HG02885 (cell line): ENCODE measurements around the gene S100A8.

Experiments used
- ATAC-seq: cut with Tn5 transposase; IDR thresholded peaks from one replicate; pipeline ENCODE4 v1.9.1; 2021; ENCODE audit warnings: mild to moderate bottlenecking; ENCODE audit not compliant: unreplicated experiment, poor library complexity

The S100A8 gene

DNA sequence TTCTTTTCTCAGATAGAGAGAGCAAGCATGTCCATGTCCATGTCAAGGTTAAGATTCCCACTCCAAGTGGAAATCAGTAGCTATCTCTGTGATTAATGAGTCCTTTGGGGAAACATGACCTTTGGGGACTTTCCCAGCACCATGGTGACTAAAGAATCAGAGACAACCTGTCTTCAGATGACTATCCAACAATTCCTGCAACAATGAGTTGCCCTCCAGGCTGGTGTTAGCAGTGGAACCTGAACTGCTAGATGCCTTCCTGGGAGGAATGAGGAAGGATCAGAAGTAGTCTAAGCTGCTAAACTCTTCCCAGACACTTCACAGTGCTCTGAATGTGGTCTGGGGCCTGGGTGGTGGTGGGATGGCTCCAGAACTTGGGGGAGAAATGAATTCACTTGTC, 26.7 kb downstream of the S100A8 start:
- no peak for ATAC-seq

- no peak for ATAC-seq
These were observed 27.2 kb downstream of the S100A8 start for GRCh38 chr1:153363641-153364040.

DNA sequence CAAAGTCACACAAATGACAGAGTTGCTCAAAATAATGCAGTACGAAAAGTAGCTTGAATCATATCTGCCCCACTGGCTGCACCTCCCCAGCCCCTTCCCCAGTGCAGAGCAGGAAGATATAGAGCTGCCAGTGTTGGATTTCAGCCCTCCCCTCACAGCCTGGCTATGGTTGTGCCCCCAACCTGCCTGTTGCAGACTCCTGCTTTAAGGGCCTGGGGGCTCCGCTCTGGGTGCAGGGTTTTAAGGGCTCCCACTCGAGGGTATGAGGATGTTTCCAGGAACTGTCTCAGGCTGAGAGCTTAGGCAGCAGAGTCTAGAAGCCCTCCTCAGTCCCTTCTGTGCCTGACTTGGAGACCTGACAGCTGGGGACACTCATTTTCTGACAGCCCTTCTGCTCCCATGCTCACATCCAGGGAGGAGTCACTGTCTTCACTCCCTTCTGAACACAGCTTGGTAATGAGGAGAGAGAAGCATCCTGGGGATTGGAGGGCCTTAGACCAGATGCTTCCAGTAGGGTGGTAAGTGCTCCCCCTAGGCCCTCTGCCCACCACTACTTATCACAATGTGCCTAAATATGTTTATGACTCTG, 28.6 kb downstream of the S100A8 start:
- ATAC-seq = no peak

GRCh38 chr1:153361480-153362109, 29.3 kb downstream of the S100A8 start:
- ATAC-seq = no peak

DNA sequence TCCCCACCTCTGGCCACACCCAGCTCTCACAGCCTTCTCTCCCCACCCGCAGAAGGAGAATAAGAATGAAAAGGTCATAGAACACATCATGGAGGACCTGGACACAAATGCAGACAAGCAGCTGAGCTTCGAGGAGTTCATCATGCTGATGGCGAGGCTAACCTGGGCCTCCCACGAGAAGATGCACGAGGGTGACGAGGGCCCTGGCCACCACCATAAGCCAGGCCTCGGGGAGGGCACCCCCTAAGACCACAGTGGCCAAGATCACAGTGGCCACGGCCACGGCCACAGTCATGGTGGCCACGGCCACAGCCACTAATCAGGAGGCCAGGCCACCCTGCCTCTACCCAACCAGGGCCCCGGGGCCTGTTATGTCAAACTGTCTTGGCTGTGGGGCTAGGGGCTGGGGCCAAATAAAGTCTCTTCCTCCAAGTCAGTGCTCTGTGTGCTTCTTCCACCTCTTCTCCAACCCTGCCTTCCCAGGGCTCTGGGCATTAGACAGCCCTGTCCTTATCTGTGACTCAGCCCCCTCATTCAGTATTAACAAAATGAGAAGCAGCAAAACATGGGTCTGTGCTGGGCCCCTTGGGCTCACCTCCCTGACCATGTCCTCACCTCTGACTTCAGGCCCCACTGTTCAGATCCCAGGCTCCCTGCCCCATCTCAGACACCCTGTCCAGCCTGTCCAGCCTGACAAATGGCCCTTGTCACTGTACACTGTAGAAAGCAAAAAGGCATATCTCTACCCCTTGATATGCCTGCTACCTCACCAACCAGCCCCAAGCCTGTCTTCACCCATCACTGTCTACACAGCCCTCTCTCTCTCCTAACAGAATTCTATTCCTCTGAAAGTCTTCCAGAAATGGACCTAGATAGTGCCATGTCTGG, 30.0 kb downstream of the S100A8 start:
- ATAC-seq = no peak

GRCh38 chr1:153360190-153360589, 30.7 kb downstream of the S100A8 start:
- ATAC-seq = no peak

DNA sequence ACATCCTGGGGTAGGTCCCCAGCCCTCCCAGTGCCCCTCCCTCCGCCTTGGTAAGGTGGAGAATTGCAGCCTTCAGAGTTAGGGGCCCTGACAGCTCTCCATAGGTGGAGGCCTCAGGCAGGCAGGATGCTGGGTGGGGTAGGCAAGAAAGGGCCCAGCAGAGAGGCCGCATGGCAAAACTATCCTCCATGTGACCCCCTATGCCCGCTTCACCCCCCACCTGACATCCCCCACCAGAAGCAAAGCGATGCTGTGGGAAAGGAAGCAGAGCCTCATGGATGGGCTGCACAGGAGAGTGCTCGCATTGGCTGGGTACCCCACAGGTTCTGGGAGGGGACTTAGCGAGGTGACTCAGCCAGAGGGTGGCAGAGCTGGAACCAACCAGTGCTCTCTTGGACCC, 31.6 kb downstream of the S100A8 start:
- no peak for ATAC-seq

GRCh38 chr1:153358691-153358975, 32.2 kb downstream of the S100A8 start:
- no peak for ATAC-seq

DNA sequence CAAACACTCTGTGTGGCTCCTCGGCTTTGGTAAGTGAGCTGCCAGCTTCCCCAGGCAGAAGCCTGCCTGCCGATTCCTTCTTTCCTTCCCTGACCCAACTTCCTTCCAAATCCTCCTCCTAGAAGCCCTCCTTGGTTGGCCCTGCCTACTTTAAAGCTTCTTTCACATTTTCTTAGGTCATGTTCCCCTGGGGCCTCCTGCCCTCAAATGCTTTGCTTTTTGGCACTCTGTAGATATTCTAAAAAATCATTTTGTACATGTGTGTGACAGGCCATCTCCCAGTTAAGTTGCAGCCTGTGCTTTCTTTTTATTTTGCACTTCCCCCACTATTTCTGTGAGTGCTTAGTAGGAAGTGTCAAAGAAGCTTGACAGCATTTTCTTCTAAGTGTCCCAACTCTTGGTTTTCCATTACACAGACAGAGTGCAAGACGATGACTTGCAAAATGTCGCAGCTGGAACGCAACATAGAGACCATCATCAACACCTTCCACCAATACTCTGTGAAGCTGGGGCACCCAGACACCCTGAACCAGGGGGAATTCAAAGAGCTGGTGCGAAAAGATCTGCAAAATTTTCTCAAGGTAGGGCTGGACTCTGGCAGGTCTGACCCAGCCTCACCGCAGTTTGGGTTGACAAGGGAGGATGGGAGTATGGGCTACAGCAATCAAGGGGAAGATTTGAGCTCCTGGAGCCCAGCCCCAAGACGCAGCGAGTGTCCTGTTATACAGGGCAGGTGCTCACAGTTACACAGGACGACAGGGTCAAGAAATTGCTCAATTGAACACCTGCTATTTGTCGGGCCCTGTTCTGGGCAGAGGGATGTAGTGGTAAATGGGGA, 32.8 kb downstream of the S100A8 start, which contains the start of gene S100A9:
S100A9 (plus strand) TSS at position 2 of the 838 bp plus-strand sequence; CDS start at position 432, 430 bp downstream.
- ATAC-seq = no peak

- ATAC-seq = no peak
These were observed 33.6 kb downstream of the S100A8 start for GRCh38 chr1:153357076-153357852.

DNA sequence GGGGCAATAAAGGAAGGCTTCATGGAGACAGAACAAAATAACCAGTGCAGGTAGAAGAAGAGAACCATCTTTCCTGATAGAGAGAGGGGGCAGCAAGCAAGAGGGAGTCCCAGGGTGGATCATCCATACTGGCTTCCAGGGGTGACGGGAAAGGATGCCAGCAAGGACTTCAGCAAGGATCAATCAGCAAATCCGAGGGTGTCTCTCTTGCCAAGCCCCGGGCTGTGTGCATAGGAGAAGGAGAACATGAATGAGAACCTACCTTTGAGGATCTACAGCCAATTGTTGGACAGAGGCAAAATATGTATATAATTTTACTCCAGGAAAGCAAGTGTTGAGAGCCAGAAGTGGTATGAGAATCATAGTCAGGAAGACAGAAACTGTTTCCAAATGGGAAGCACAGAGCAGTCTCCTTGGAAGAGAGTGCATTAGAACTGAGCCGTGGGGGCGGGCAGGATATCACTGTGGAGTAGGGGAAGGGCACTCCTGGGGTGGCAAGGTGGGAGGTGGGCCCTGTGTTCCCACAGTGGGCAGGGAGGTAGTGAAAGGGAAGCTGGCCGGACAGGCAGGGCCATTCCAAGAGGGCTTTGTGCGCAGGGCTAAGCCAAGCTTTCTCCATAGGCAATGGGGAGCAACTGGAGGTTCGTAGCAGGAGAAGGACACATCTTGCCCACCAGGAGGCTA, 34.3 kb downstream of the S100A8 start:
- no peak for ATAC-seq

DNA sequence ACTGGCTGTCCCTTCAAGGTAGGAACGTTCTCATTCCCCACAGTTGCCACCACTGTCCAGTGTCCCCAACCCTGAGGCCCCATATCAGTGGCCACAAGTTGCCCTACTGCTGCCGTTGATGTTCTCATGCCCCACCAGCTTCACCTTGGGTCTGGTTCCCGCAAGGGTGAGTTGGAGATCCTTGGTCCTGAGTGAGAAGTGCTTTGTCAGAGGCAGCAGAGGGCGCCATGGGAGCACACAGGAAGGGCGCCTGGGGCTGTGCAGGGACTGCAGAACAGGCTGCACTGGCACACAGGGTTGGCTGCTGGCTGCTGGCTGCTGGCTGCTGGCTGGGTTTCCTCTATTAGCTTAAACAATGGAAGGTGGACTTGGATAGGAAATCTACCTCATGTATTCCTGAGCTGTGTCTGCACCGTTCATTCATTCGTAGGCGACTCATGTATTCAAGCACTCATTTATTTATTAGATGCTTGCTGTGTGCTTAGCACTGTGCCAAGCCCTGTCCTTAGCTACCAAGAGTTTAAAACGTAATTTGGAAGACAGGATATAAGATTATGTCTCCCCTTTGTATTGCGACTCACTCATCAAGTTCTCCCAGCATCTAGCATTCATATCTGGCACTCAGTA, 35.3 kb downstream of the S100A8 start:
- no peak for ATAC-seq

DNA sequence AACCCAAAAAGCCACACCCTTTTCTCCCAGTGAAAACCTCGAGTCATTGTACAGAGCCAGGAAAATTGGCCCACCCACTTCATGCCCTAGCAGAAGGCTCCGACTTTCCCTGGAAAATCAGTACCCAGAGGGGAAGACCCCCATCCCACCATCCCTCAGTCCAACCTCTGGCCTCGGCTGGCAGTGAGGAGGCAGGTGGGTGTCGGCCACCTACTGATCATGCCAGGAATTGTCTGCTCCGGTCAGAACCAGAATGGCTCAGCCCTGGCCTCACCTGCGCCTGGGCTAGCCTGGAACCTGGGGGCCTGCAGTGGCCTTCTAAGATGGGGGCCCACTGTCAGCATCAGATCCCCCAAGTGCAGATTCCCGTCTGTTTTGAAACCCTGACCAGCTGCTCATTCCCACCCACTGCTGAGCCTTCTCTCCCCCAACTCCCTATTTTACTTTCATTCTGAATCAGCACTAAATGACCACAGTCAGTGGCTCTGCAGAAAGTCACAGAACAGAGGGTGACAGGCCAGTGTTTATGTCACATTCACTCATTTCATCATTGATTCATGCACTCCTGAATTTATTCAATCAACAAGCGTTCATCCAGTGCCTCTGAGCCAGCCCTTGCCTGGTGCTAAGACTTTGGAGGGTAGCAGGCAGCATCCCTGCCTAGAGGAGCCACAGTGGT, 36.2 kb downstream of the S100A8 start:
- no peak for ATAC-seq

DNA sequence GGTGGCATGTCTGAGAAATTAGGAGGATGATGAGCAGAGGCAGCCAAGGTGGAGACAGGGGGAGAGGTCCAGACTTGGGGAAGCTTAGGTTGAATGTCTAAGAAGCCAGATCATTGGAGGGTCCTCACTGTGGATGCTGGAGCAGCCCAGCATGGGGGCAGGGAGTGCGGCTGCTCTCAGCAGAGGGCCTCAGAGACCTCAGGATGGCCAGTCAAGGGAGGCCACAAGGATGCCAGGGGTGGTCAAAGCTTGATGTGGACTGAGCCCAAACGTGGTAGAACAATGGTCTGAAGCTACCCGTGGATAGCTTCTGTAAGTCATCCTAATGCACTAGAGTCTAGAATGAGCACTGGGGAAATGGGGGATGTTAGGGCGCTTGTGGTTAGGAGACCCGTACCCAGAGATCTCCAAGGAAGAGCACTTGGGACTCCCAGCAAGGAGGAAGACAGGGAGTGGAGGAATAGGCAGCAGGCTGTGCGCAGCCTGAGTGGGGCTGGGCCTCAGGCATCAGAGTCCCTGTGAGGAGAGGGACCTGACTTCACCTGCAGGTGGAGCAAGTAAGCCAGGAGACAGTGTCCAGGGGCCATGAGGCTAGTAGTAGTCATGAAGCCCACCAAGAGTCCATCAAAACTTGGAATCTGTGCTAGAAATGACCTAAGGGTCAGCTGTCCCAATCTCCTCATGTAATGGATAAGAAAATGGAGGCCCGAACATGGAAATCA, 37.5 kb downstream of the S100A8 start:
- no peak for ATAC-seq

DNA sequence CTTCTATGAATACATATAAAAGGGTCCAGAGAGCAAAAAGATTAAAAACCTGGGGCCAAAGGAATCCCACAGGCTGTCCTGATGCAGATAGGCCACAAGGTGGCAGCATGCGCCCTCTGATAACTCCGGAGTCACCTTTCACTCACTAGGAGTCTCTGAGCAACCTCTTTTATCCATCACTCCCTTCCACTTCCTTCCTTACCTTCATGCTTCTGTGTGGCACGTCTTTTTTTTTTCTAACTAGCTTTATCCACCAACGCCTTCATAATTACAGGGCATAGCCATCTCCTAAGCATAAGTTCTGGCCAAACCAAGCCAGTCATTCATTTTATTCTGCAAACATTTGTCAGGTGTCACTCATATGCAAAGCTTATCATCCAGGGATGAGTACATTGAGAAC, 38.4 kb downstream of the S100A8 start:
- no peak for ATAC-seq

GRCh38 chr1:153350321-153350957, 40.4 kb downstream of the S100A8 start:
- no peak for ATAC-seq
